HS-27A (cell line): ENCODE measurements around the gene NOS1AP.
"Not testable (repeated sequence)": the region's sequence is repeated elsewhere in the genome, so short reads cannot be mapped to it uniquely, and the experiment has no call there.

Source experiments
- DNase-seq: peaks from one replicate; pipeline ENCODE4 v3.0.0-alpha.2; 2012; ENCODE audit warnings: low read depth, missing footprints

Gene NOS1AP

GRCh38 chr1:162412002-162412401 is 342.5 kb downstream of the NOS1AP start, which contains the start of gene SH2D1B:
TSS of gene SH2D1B (minus strand) at chr1:162412136. CDS start at chr1:162412016, 120 bp downstream.
- no peak for DNase-seq

- DNase-seq = no peak
These were observed 346.7 kb downstream of the NOS1AP start for GRCh38 chr1:162416215-162416614.

GRCh38 chr1:162416909-162417308 is 347.4 kb downstream of the NOS1AP start:
- DNase-seq = no peak

DNA sequence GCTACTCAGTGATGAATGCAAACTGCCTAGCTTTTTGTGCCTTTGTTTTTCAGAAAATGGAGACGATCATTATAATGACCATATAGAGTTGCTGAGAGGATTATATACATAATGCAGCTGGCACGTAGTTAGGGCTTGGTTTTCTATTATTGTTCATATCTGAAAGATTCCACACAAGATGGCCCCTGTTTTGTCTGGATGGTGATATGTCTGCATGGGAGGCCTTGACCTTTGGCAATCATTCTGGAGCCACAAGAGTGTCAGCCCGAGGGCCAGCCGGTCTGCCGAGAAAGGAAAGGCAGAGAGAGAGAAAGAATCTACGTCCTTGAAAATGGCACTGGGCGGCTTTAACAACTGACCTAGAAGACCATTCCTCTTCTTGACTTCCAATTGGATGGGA is 348.2 kb downstream of the NOS1AP start:
- no peak for DNase-seq

DNA sequence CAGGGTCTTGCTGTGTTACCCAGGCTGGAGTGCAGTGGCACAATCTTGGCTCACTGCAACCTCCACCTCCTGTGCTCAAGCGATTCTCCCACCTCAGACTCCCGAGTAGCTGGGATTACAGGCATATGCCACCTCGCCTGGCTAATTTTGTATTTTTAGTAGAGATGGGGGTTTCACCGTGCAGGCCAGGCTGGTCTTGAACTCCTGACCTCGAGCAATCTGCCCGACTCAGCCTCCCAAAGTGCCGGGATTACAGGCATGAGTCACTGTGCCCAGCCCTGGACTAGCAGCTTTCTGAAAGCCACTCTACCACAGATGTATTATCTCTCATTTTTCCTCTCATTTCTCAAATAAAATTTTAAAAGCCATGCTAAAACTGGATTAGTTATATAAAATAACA is 349.1 kb downstream of the NOS1AP start:
- not testable (repeated sequence) for DNase-seq

GRCh38 chr1:162419450-162419931 is 350.0 kb downstream of the NOS1AP start:
- not testable (repeated sequence) for DNase-seq
